Stimulated activated CD4-positive, alpha-beta T cell treated with anti-CD3 and anti-CD28 coated beads, Interleukin-4, amount 100 ng/mL, for 1 hour (primary cell): Measurements from ENCODE around the gene DNASE1L3.
A peak's percentile ranks its signal among the peaks of the same experiment; 100 is the strongest.
"Not testable (repeated sequence)": the region's sequence is repeated elsewhere in the genome, so short reads cannot be mapped to it uniquely, and the experiment has no call there.

Experiments
- DNase-seq: peaks from one replicate; pipeline ENCODE4 v3.0.0-alpha.2; 2020

The DNASE1L3 gene

DNA sequence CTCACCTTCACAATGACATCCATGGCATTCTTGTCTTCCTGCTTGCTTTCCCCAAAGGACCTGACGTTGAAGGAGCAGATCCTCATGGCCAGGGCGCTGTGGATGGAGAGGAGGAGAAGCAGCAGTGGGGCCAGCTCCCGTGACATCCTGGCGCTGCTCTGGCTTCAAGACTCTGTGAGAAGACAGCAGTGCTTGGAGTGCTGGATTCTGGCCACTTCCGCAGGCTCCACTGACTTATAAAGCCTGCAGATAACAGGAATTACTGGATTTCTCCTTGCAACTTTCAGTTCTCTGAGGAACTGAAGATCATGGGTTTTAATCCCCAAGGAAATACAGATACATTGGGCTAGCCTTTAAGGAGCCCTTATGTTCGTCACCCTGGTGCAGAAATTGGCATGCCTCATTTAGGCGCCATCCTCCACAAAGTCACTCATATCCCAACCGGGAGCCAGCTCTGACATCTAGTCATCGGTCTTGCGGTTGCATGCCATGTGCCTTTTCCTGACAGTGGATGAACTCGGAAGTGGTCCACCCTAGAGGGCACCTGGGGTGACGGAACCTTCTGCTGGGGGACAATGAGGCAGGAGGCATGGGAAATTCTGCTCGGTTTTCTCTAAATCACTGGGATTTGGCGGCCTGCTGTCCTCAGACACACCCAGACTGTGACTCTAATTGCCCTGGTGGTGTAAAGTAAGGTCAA, at the start of gene DNASE1L3:
DNASE1L3 (minus strand) TSS at position 212 of the 700 bp plus-strand sequence; CDS start at position 146, 66 bp downstream.
- no peak for DNase-seq

GRCh38 chr3:58260261-58260731, 49.5 kb upstream of the DNASE1L3 start:
- DNase-seq, result no peak

- DNase-seq, result no peak
Observed at GRCh38 chr3:58258392-58259055, 47.8 kb upstream of the DNASE1L3 start.

DNA sequence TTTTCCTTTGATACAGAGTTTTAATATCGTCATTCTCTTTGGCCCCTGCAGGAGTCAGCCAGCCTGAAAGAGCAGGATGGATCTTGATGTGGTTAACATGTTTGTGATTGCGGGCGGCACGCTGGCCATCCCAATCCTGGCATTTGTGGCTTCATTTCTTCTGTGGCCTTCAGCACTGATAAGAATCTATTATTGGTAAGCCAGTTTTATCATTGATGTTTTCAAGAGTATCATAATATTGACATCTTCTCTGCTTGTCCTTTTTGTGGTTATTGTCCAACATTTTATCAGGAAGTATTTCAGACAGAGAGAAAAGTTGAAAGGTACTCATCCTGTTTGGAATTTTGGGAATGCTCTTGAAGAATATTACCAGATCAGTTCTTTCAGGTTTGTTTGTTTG, 45.7 kb upstream of the DNASE1L3 start:
- DNase-seq, result no peak

DNA sequence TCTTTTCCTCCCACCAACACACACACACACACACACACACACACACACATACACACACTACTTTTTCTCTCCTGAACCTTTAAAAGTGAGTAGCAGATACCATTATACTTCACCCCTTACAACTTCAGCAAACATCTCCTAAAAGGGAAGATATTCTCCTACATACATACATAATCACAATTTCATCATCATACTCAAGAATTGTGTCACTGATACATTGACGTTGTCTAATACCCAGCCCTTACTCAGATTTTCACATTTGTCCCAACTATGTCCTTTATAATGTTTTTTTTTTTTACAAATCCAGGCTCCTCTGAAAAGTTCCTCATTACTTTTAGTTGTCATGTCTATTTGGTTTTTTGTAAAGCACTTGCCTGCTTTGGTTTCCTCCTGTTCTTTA, 45.3 kb upstream of the DNASE1L3 start:
- DNase-seq, result no peak

DNA sequence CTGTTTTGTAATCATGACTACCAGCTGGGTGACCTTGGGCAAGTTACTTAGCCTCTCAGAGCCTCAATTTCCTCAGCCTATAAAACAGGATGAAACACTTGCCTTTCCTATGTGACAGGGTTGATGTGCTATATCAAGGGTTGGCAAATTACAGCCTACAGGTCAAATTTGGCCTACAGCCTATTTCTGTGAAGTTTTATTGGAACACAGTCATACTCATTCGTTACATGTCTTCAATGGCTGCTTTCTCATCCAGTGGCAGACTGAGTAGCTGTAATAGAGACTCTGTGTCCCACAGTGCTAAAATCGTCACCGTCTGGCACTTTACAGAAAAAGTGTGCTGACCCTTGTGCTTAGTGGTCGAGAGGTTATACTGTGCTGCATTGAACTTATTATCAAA, 43.4 kb upstream of the DNASE1L3 start:
- DNase-seq, result no peak

- DNase-seq, result no peak
Observed at GRCh38 chr3:58251631-58252035, 40.9 kb upstream of the DNASE1L3 start.

- DNase-seq, result no peak
Observed at GRCh38 chr3:58250093-58250707, 39.4 kb upstream of the DNASE1L3 start.

- no peak for DNase-seq
Observed at GRCh38 chr3:58249358-58250092, 38.8 kb upstream of the DNASE1L3 start.

DNA sequence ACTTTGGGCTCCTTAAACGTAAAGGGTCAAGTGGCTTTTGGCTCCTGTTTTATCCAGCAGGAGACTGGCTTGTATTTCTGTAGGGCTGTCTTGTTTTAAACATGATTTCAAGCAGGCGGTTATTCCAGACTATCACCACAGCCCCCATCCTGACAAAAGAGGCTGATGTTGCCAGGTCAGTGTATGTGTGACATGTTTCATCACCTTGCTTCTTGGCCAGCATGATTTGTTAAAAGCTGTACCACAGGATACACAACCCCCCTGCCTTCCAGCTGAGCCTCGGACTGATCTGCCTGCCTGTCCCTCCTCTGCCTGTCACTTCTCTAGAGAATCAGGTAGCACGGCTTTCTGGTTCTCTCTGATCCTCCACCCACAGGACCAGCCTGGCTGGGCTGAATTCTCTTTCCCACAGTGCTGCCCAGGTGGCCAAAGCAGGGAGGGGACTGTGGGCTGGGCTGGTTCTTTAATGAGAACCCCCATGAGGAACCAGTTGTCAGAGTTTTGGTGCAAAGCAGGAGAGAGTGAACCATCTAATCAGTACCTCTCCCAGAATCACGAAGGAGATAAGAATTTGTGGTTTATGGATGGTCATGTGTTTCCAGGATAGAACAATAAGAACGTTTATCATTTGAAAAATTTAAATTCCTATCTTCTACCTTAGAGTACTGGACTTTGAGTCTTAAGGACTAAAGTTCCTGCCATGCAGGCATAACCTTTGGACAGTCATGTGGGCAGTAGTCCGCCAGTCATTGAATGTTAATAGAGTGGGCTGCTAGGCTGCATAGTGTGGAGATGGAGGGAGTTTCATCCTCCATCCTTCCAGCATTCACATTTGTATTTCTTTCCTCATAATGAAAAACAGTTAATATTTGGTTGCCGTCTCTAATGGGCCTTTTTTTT, 35.6 kb upstream of the DNASE1L3 start:
- no peak for DNase-seq

DNA sequence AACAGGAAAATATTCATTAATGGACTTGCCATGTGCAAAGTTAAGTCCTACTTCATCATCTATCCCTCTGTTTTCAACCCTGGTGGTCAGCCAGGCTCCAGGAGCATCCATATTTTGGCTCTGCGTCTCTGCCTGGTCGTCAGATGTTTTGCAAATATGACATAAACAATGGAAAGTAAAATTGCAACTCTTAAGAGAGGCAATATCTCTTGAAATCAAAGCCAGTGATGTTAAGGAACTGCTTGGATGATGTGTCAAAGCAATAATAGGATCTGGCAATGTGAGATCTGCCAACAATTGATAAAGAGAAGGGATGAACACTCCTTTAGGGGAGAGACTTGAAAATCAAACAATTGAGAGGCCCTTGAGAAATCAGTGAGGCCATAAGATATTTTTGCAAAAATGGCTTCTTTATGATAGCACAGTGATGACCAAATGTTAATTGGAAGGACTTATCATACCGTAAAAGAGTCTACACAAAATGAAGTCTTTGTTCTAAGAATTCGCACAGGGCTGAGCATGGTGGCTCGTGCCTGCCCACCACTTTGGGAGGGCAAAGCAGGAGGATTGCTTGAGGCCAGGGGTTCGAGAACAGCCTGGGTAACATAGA, 33.3 kb upstream of the DNASE1L3 start:
- no peak for DNase-seq

DNA sequence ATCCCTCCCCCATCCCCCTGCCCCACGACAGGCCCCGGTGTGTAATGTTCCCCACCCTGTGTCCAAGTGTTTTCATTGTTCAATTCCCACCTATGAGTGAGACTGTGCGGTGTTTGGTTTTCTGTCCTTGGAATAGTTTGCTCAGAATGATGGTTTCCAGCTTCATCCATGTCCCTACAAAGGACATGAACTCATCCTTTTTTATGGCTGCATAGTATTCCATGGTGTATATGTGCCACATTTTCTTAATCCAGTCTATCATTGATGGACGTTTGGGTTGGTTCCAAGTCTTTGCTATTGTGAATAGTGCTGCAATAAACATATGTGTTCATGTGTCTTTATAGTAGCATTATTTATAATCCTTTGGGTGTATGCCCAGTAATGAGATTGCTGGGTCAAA, 32.1 kb upstream of the DNASE1L3 start:
- not testable (repeated sequence) for DNase-seq

- DNase-seq, result no peak
Observed at GRCh38 chr3:58242340-58242739, 31.6 kb upstream of the DNASE1L3 start.

DNA sequence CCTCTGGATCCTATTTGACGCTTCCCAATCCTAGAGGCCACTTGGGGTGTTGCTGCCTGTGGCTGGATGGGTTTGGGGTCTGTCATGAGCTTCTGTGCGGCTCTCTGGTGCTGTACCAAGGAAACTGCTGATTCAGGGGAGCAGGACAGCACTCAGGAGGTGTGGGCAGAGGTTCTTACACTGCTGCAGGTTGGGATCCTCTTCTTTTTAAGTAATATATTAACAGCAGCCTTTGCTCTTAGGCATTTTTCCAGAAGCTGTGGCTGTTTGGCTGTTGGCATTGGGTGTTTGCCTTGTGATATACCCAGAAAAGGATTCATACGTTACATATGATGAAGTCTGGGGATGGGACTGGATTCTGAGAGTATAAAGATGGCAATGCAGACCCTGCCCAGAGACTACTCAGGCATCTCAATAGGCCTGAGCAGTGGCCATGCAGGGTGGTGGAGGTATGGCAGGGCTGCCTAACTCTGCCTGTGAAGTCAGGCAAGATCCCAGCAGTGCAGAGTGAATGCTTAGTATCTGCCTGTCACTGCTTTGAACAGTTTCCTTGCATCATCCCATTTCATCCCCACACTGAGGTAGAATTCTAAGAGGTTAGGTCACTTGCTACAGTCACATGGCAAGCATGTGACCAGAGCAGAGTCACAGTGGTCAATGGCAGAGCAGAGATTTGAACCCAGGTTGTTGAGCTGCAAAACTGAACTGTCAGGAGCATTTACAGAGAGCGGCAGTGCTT, 30.7 kb upstream of the DNASE1L3 start:
- no peak for DNase-seq

DNA sequence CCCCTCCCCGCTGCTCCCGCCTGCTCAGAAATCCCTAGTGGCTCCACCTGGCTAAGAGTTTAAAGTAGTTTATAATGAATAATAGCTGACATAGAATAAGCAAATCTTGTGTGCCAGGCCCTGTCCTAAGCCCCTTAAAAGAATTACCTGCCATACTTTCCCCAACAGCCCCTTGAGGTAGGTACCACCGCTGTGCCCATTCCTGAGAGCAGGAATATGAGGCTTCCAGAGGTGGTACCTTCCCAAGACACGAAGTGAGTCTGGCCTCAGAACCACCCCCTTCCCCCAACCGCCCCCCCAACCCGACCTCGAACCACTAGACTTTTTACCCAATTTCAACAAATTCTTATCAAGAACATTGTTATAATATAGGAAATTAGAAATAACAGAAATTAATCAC, 28.1 kb upstream of the DNASE1L3 start:
- DNase-seq, result no peak

GRCh38 chr3:58237941-58238681, 27.3 kb upstream of the DNASE1L3 start:
- DNase-seq, result peak; percentile 31

GRCh38 chr3:58237238-58237940, 26.6 kb upstream of the DNASE1L3 start, which contains the start of gene ABHD6:
TSS of gene ABHD6 (plus strand) at chr3:58237792. CDS start at chr3:58256587, 18,795 bp downstream.
- peak; percentile 84 for DNase-seq

- DNase-seq, result peak; percentile 3
Observed at GRCh38 chr3:58236527-58237237, 25.9 kb upstream of the DNASE1L3 start.

- DNase-seq, result no peak
Observed at GRCh38 chr3:58235970-58236369, 25.2 kb upstream of the DNASE1L3 start.
